ENCODE measurements around the gene FAM78A.

The FAM78A gene

GRCh38 chr9:131302244-131303075 is 26.1 kb upstream of the FAM78A start:
- DNase-seq = no peak

GRCh38 chr9:131300444-131300843 is 24.1 kb upstream of the FAM78A start:
- DNase-seq = no peak

GRCh38 chr9:131299961-131300347 is 23.6 kb upstream of the FAM78A start:
- DNase-seq = no peak

- no peak for DNase-seq
Observed at GRCh38 chr9:131299346-131299960, 23.1 kb upstream of the FAM78A start.

- no peak for DNase-seq
Observed at GRCh38 chr9:131298816-131299215, 22.5 kb upstream of the FAM78A start.

GRCh38 chr9:131298341-131298740 is 22.0 kb upstream of the FAM78A start:
- no peak for DNase-seq

GRCh38 chr9:131297903-131298302 is 21.6 kb upstream of the FAM78A start:
- no peak for DNase-seq

- DNase-seq = no peak
Observed at GRCh38 chr9:131296906-131297500, 20.7 kb upstream of the FAM78A start.

- DNase-seq = no peak
Observed at GRCh38 chr9:131296460-131296859, 20.1 kb upstream of the FAM78A start.

- DNase-seq = no peak
Observed at GRCh38 chr9:131292937-131293336, 16.6 kb upstream of the FAM78A start.

GRCh38 chr9:131291795-131292315 is 15.5 kb upstream of the FAM78A start:
- DNase-seq = no peak

GRCh38 chr9:131290767-131291370 is 14.6 kb upstream of the FAM78A start:
- no peak for DNase-seq

- DNase-seq = no peak
Observed at GRCh38 chr9:131290036-131290766, 13.9 kb upstream of the FAM78A start.

- peak; percentile 87 for DNase-seq
Observed at GRCh38 chr9:131289301-131290035, 13.2 kb upstream of the FAM78A start, which contains the start of gene PLPP7. TSS of gene PLPP7 (plus strand) at chr9:131289723. CDS start at chr9:131289998, 275 bp downstream.

GRCh38 chr9:131288217-131288616 is 11.9 kb upstream of the FAM78A start:
- no peak for DNase-seq

- no peak for DNase-seq
Observed at GRCh38 chr9:131287359-131287758, 11.0 kb upstream of the FAM78A start.

- DNase-seq = no peak
Observed at GRCh38 chr9:131284856-131285255, 8.5 kb upstream of the FAM78A start.

GRCh38 chr9:131282688-131283422 is 6.5 kb upstream of the FAM78A start:
- DNase-seq = peak; percentile 79

GRCh38 chr9:131282175-131282574 is 5.9 kb upstream of the FAM78A start:
- no peak for DNase-seq

GRCh38 chr9:131281119-131281965 is 5.0 kb upstream of the FAM78A start:
- DNase-seq = no peak

Data from eye (tissue), 1 donor.